H1 (cell line): ENCODE measurements around the gene FAM171A1. TPM values are rescaled to one million over a fixed set of nuclear protein-coding genes. Genes with fewer than 3 reads are reported as not detected.
"Not testable (repeated sequence)": the region's sequence is repeated elsewhere in the genome, so short reads cannot be mapped to it uniquely, and the experiment has no call there.

Experiments
- CTCF ChIA-PET: fragments of 300-600 bp; sonication (Branson Sonifier 250); formaldehyde crosslinking; loops from one replicate; lab custom pipeline; 2021; ENCODE audit not compliant: partially characterized antibody; lab: Charles Lee
- POLR2A ChIA-PET: fragments of 300-600 bp; sonication (Branson Sonifier 250); formaldehyde crosslinking; loops from one replicate; lab custom pipeline; 2021; ENCODE audit warnings: inconsistent platforms; ENCODE audit not compliant: partially characterized antibody; lab: Charles Lee
- DNase-seq, 2 experiments: peaks; one replicate each; pipeline versions ENCODE4 v3.0.0 to v3.0.0-alpha.2; 2010 to 2022; ENCODE audit warnings: low spot score in 2 of 2, low read depth in 1 of 2, mixed read lengths in 1 of 2
- FAIRE-seq: peaks from 2 replicates; lab custom pipeline; 2011; peaks lifted over from hg19 to GRCh38; lab: Jason Lieb, UNC
- H2AFZ ChIP-seq: 2 replicates; pipeline ENCODE4 v1.8.1; 2012; ENCODE audit warnings: low read length, inconsistent platforms
- H2AK5ac ChIP-seq: 2 replicates; pipeline ENCODE4 v1.6.1; 2013; ENCODE audit warnings: low read depth, low read length
- H2BK120ac ChIP-seq: replicated peaks from 2 replicates; pipeline ENCODE3; 2013; ENCODE audit warnings: low read depth, low read length, inconsistent platforms
- H2BK12ac ChIP-seq: 2 replicates; pipeline ENCODE4 v1.6.1; 2013; ENCODE audit warnings: low read depth, low read length
- H2BK15ac ChIP-seq: 2 replicates; pipeline ENCODE4 v1.6.1; 2013; ENCODE audit warnings: low read length
- H2BK20ac ChIP-seq: 2 replicates; pipeline ENCODE4 v1.6.1; 2013; ENCODE audit warnings: low read length
- H2BK5ac ChIP-seq: 2 replicates; pipeline ENCODE4 v1.6.1; 2013; ENCODE audit warnings: low read depth, low read length
- H3K14ac ChIP-seq: 2 replicates; pipeline ENCODE4 v1.6.1; 2013; ENCODE audit warnings: inconsistent platforms; ENCODE audit not compliant: insufficient read length
- H3K18ac ChIP-seq: 2 replicates; pipeline ENCODE4 v1.6.1; 2013; ENCODE audit warnings: low read length; ENCODE audit errors: extremely low read depth
- H3K23ac ChIP-seq: 2 replicates; pipeline ENCODE4 v1.6.1; 2013; ENCODE audit warnings: inconsistent platforms; ENCODE audit not compliant: insufficient read length
- H3K23me2 ChIP-seq: 2 replicates; pipeline ENCODE4 v1.6.1; 2013; ENCODE audit warnings: low read depth, low read length
- H3K27ac ChIP-seq: 2 replicates; pipeline ENCODE4 v1.6.1; 2011; ENCODE audit warnings: low read depth, low read length, inconsistent platforms
- H3K27me3 ChIP-seq, 4 experiments: replicated peaks in 1 of 4; 1 replicate in 1 of 4; 2 replicates in 3 of 4; pipeline versions ENCODE4 v1.6.1 to v1.8.1; 2011 to 2013; ENCODE audit warnings: low read length in 3 of 4, mild to moderate bottlenecking in 3 of 4, inconsistent platforms in 2 of 4, mixed read lengths in 2 of 4, moderate library complexity in 1 of 4; ENCODE audit not compliant: control insufficient read depth in 3 of 4, insufficient read depth in 3 of 4; ENCODE audit errors: extremely low read depth in 1 of 4
- H3K36me3 ChIP-seq, 4 experiments: 2 replicates each; pipeline versions ENCODE4 v1.6.1 to v1.8.1; 2011 to 2013; ENCODE audit warnings: mild to moderate bottlenecking in 4 of 4, low read length in 3 of 4, moderate library complexity in 2 of 4, control low read depth in 1 of 4, inconsistent platforms in 1 of 4; ENCODE audit not compliant: insufficient read depth in 4 of 4, control insufficient read depth in 2 of 4
- H3K4ac ChIP-seq: replicated peaks from 2 replicates; pipeline ENCODE3; 2013; ENCODE audit warnings: low read length, low read depth, mixed read lengths, inconsistent platforms; ENCODE audit not compliant: insufficient read length
- H3K4me1 ChIP-seq, 4 experiments: replicated peaks in 1 of 4; 1 replicate in 1 of 4; 2 replicates in 3 of 4; pipeline versions ENCODE4 v1.6.1 to v1.8.1; 2011 to 2013; ENCODE audit warnings: low read length in 3 of 4, inconsistent platforms in 2 of 4, mixed read lengths in 1 of 4; ENCODE audit not compliant: insufficient read depth in 4 of 4, control insufficient read depth in 3 of 4
- H3K4me2 ChIP-seq, 2 experiments: 2 replicates each; pipeline versions ENCODE4 v1.6.1 to v1.8.1; 2011 to 2013; ENCODE audit warnings: low read depth in 2 of 2, low read length in 2 of 2, control low read depth in 1 of 2, inconsistent platforms in 1 of 2, mild to moderate bottlenecking in 1 of 2; ENCODE audit not compliant: insufficient read depth in 1 of 2
- H3K4me3 ChIP-seq, 4 experiments: fragments of 200-600, 300-600 bp in 1 of 4; sonication (generic), shearing (Covaris generic), sonication (Bioruptor Twin) in 1 of 4; 2 replicates each; pipeline versions ENCODE4 v1.5.1 to v1.8.1; 2011 to 2016; ENCODE audit warnings: low read length in 4 of 4, low read depth in 3 of 4, control low read depth in 2 of 4, inconsistent platforms in 2 of 4, mild to moderate bottlenecking in 2 of 4, mixed read lengths in 1 of 4, moderate library complexity in 1 of 4; ENCODE audit not compliant: insufficient read depth in 2 of 4; ENCODE audit errors: extremely low read depth in 1 of 4
- H3K56ac ChIP-seq: replicated peaks from 2 replicates; pipeline ENCODE3; 2013; ENCODE audit warnings: low read depth, mild to moderate bottlenecking, mixed read lengths, low read length, inconsistent platforms; ENCODE audit not compliant: insufficient read length
- H3K79me1 ChIP-seq: 2 replicates; pipeline ENCODE4 v1.6.1; 2013; ENCODE audit warnings: low read depth, low read length, control low read depth
- H3K79me2 ChIP-seq, 2 experiments: 2 replicates each; pipeline versions ENCODE4 v1.6.1 to v1.8.1; 2012 to 2013; ENCODE audit warnings: low read length in 2 of 2, mild to moderate bottlenecking in 2 of 2, inconsistent platforms in 1 of 2; ENCODE audit not compliant: insufficient read depth in 2 of 2, control insufficient read depth in 1 of 2
- H3K9ac ChIP-seq, 4 experiments: replicated peaks in 1 of 4; 1 replicate in 1 of 4; 2 replicates in 3 of 4; pipeline versions ENCODE4 v1.6.1 to v1.8.1; 2011 to 2013; ENCODE audit warnings: low read depth in 3 of 4, low read length in 3 of 4, control low read depth in 2 of 4, mild to moderate bottlenecking in 2 of 4, moderate library complexity in 2 of 4, inconsistent platforms in 1 of 4; ENCODE audit errors: extremely low read depth in 1 of 4
- H3K9me3 ChIP-seq, 2 experiments: 2 replicates each; pipeline versions ENCODE4 v1.6.1 to v1.8.1; 2012 to 2013; ENCODE audit warnings: mild to moderate bottlenecking in 2 of 2, moderate library complexity in 2 of 2, control low read depth in 1 of 2, inconsistent platforms in 1 of 2, low read depth in 1 of 2, low read length in 1 of 2, mixed read lengths in 1 of 2; ENCODE audit not compliant: insufficient read depth in 2 of 2
- H4K20me1 ChIP-seq, 2 experiments: replicated peaks in 1 of 2; 2 replicates each; pipeline versions ENCODE3 to v1.8.1; 2011 to 2013; ENCODE audit warnings: inconsistent platforms in 2 of 2, low read length in 2 of 2, mild to moderate bottlenecking in 1 of 2; ENCODE audit not compliant: insufficient read depth in 2 of 2, control insufficient read depth in 1 of 2
- H4K5ac ChIP-seq: 2 replicates; pipeline ENCODE4 v1.6.1; 2013; ENCODE audit warnings: low read length, low read depth, mixed read lengths, inconsistent platforms; ENCODE audit not compliant: insufficient read length
- H4K8ac ChIP-seq: 2 replicates; pipeline ENCODE4 v1.8.0; 2013; ENCODE audit warnings: mild to moderate bottlenecking, moderate library complexity, low read length, inconsistent platforms; ENCODE audit not compliant: insufficient read depth; ENCODE audit errors: extremely low read depth
- H4K91ac ChIP-seq: replicated peaks from 2 replicates; pipeline ENCODE3; 2013; ENCODE audit warnings: low read length, mixed read lengths, inconsistent platforms; ENCODE audit not compliant: insufficient read length
- WGBS, 2 experiments: shearing (Covaris generic) in 1 of 2; methylation state at CpG; one replicate each; pipeline versions ENCODE4 v1.1.6 to v1.1.7; 2013 to 2015; ENCODE audit warnings: low lambda C conversion rate in 2 of 2, mixed read lengths in 2 of 2, inconsistent platforms in 1 of 2, low coverage in 1 of 2, missing lambda C conversion rate in 1 of 2; ENCODE audit not compliant: insufficient replicate concordance in 2 of 2, insufficient coverage in 1 of 2, insufficient read length in 1 of 2; ENCODE audit errors: extremely low coverage in 1 of 2, missing lambda C conversion rate in 1 of 2; 5-methylcytosine and 5-hydroxymethylcytosine counted together
- polyA plus RNA-seq, 7 experiments: library from polyadenylated mRNA; depleted of rRNA in 3 of 7; stranded (reverse) in 5 of 7; unstranded in 2 of 7; fragments of >200 nt in 5 of 7; fragments of 200-250 nt in 2 of 7; gene quantifications; 1 replicate in 5 of 7; 2 replicates in 1 of 7; 4 replicates in 1 of 7; pipeline versions ENCODE4 v1.2.1 to v1.2.3, GENCODE V29; 2011 to 2013; ENCODE audit warnings: missing spikeins in 2 of 7, mixed read lengths in 2 of 7
- total RNA-seq: library from RNA; stranded (reverse); fragmentation: NEBNext Ultra II Directional; extraction: Animal tissue kit (Norgen Biotek cat#: 25700); gene quantifications from 2 replicates; pipeline ENCODE4 v1.2.1, GENCODE V29; 2021

FAM171A1 gene
- total and polyA plus RNA-seq, 2 of the 8 experiments (the other 6 are each of a cell fraction or from before 2014, with no cell fraction given), result 26.6 to 42.1 TPM

- H3K27me3 ChIP-seq, H3K4me1 ChIP-seq, H3K56ac ChIP-seq, H3K79me1 ChIP-seq, H3K9ac ChIP-seq, H3K4ac ChIP-seq, H2BK5ac ChIP-seq, H4K91ac ChIP-seq, H3K14ac ChIP-seq, H4K8ac ChIP-seq, H2AK5ac ChIP-seq, H3K23me2 ChIP-seq, POLR2A ChIA-PET, H3K4me3 ChIP-seq, FAIRE-seq, H3K79me2 ChIP-seq, H3K23ac ChIP-seq, H3K9me3 ChIP-seq, H2BK20ac ChIP-seq, H2BK15ac ChIP-seq, H4K20me1 ChIP-seq, H2BK120ac ChIP-seq, DNase-seq, H3K18ac ChIP-seq, H3K36me3 ChIP-seq, H3K27ac ChIP-seq, H3K4me2 ChIP-seq, H2BK12ac ChIP-seq, H2AFZ ChIP-seq, H4K5ac ChIP-seq, CTCF ChIA-PET: not testable (repeated sequence)
- WGBS, 2 experiments, result 93% methylated on average over 24 of the region's 24 CpGs; no CpG with 5 or more reads in 1 of the 2 experiments
Measured at GRCh38 chr10:15337441-15337923, 33.6 kb downstream of the FAM171A1 start.
